PC-9 (cell line): Measurements from ENCODE around the gene WNT1. TPM values are rescaled to one million over a fixed set of nuclear protein-coding genes. Genes with fewer than 3 reads are reported as not detected.

Experiments
- BruUV-seq: library from RNA; stranded (reverse); fragments of 400-500 nt; replicated peaks from 2 replicates; lab custom pipeline; 2021; lab: Mats Ljungman, UMichigan
- CTCF ChIA-PET: fragments of 300-600 bp; sonication (Branson Sonifier 250); formaldehyde crosslinking; loops from one replicate; lab custom pipeline; 2022; ENCODE audit warnings: antibody characterized with exemption; lab: Charles Lee
- POLR2A ChIA-PET: fragments of 300-600 bp; sonication (Branson Sonifier 250); formaldehyde crosslinking; loops from one replicate; lab custom pipeline; 2022; ENCODE audit warnings: antibody characterized with exemption; ENCODE audit not compliant: unreplicated experiment; lab: Charles Lee
- DNase-seq, 2 experiments: peaks; one replicate each; pipeline versions ENCODE4 v3.0.0 to v3.0.0-alpha.2; 2015 to 2022; ENCODE audit warnings: mixed read lengths in 1 of 2
- H2AFZ ChIP-seq: fragments of 200-600 bp; sonication (generic); 2 replicates; pipeline ENCODE4 v1.8.1; 2017; ENCODE audit warnings: antibody characterized with exemption
- H3F3A ChIP-seq: fragments of 200-600 bp; sonication (generic); 2 replicates; pipeline ENCODE4 v1.8.1; 2017; ENCODE audit warnings: antibody characterized with exemption, mild to moderate bottlenecking, low read depth; ENCODE audit not compliant: insufficient read depth
- H3K27ac ChIP-seq: fragments of 200-600 bp; sonication (generic); 2 replicates; pipeline ENCODE4 v1.6.1; 2016; ENCODE audit warnings: mixed run types
- H3K27me3 ChIP-seq: fragments of 200-600 bp; sonication (generic); 2 replicates; pipeline ENCODE4 v1.6.1; 2016; ENCODE audit warnings: low read depth, mixed run types; ENCODE audit not compliant: insufficient read depth
- H3K36me3 ChIP-seq: fragments of 200-600 bp; sonication (generic); 2 replicates; pipeline ENCODE4 v1.6.1; 2016; ENCODE audit warnings: low read depth, mixed run types
- H3K4me1 ChIP-seq: fragments of 200-600 bp; sonication (generic); replicated peaks from 2 replicates; pipeline ENCODE4 v1.6.1; 2016; ENCODE audit warnings: mixed run types; ENCODE audit not compliant: insufficient read depth
- H3K4me2 ChIP-seq: fragments of 200-600 bp; sonication (generic); 2 replicates; pipeline ENCODE4 v1.6.1; 2017; ENCODE audit warnings: mixed run types
- H3K4me3 ChIP-seq: fragments of 200-600 bp; sonication (generic); 2 replicates; pipeline ENCODE4 v1.6.1; 2016; ENCODE audit warnings: mixed run types
- H3K79me2 ChIP-seq: fragments of 200-600 bp; sonication (generic); 2 replicates; pipeline ENCODE4 v1.6.1; 2017; ENCODE audit warnings: low read depth, mixed run types
- H3K9me2 ChIP-seq: fragments of 200-600 bp; sonication (generic); 2 replicates; pipeline ENCODE4 v1.8.1; 2017; ENCODE audit warnings: mild to moderate bottlenecking; ENCODE audit not compliant: insufficient read depth
- H3K9me3 ChIP-seq: fragments of 200-600 bp; sonication (generic); 2 replicates; pipeline ENCODE4 v1.8.1; 2016; ENCODE audit warnings: low read depth; ENCODE audit not compliant: insufficient read depth
- H4K20me1 ChIP-seq: fragments of 200-600 bp; sonication (generic); 2 replicates; pipeline ENCODE4 v1.8.1; 2017; ENCODE audit not compliant: insufficient read depth
- CTCF ChIP-seq: fragments of 200-600 bp; sonication (generic); conservative IDR thresholded peaks from 2 replicates; pipeline ENCODE4 v1.6.1; 2017; ENCODE audit warnings: mixed run types, antibody characterized with exemption, mild to moderate bottlenecking, moderate library complexity
- EZH2 ChIP-seq: fragments of 200-600 bp; sonication (generic); IDR thresholded peaks from 2 replicates; pipeline ENCODE4 v1.8.0; 2017; ENCODE audit warnings: antibody characterized with exemption, low read depth
- intact Hi-C: fragments of 100-400 bp; cut with micrococcal nuclease; formaldehyde crosslinking; loops from one replicate; pipeline ENCODE4 v1.10.0; 2022; ENCODE audit not compliant: unreplicated experiment
- total RNA-seq: library from RNA; stranded (reverse); gene quantifications from 2 replicates; pipeline ENCODE4 v1.2.3, GENCODE V29; 2021

WNT1 gene
- total RNA-seq, 1 experiment from 2014 or later: not detected

GRCh38 chr12:48972213-48972951, 5.7 kb upstream of the WNT1 start:
- no TSS peak for BruUV-seq
- H4K20me1 ChIP-seq: no peaks in the 10 kb centered on the region; the same call in 1 of the 2 replicates
- DNase-seq: peak in 1 of 2 experiments; percentile 38
- no peaks in the 10 kb centered on the region for H3K9me2 ChIP-seq
- no peak overlapping the region for H2AFZ ChIP-seq
- H3K79me2 ChIP-seq: no peaks in the 10 kb centered on the region
- ChIA-PET POLR2A (interaction anchor here (0.6 kb wide), 1 partner anchor 19 kb away, joined by 9 read pairs; no protein-coding TSS in a partner anchor), CTCF (no interaction called here)
- H3K4me2 ChIP-seq: peak overlapping the region; percentile 93; the same call in 1 of the 2 replicates
- no peaks in the 10 kb centered on the region for H3F3A ChIP-seq
- no peaks in the 10 kb centered on the region for H3K36me3 ChIP-seq
- no peaks in the 10 kb centered on the region for H3K9me3 ChIP-seq
- no peak overlapping the region for H3K27ac ChIP-seq
- peaks cover 8% of the 10 kb centered on the region; the same call in 1 of the 2 replicates for H3K4me1 ChIP-seq
- intact Hi-C loops: no loop called here
- TF ChIP-seq CTCF (no peak), EZH2 (no peak)
- H3K27me3 ChIP-seq: peaks cover 17% of the 10 kb centered on the region; the same call in 1 of the 2 replicates
- no peak overlapping the region for H3K4me3 ChIP-seq

- H3F3A ChIP-seq: no peaks in the 10 kb centered on the region
- H3K36me3 ChIP-seq: no peaks in the 10 kb centered on the region
- no peaks in the 10 kb centered on the region; the same call in 1 of the 2 replicates for H4K20me1 ChIP-seq
- peaks cover 8% of the 10 kb centered on the region; the same call in 1 of the 2 replicates for H3K4me1 ChIP-seq
- H3K9me2 ChIP-seq: no peaks in the 10 kb centered on the region
- peaks cover 17% of the 10 kb centered on the region; the same call in 1 of the 2 replicates for H3K27me3 ChIP-seq
- no peak overlapping the region for H3K4me3 ChIP-seq
- ChIA-PET CTCF (interaction anchor here (0.6 to 0.7 kb wide), 2 partner anchors 24 to 1024 kb away, joined by 3 to 4 read pairs; no protein-coding TSS in a partner anchor), POLR2A (no interaction called here)
- no peaks in the 10 kb centered on the region for H3K79me2 ChIP-seq
- H3K9me3 ChIP-seq: no peaks in the 10 kb centered on the region
- no TSS peak for BruUV-seq
- intact Hi-C loops: no loop called here
- H2AFZ ChIP-seq: no peak overlapping the region
- no peak for DNase-seq
- no peak overlapping the region for H3K27ac ChIP-seq
- no peak overlapping the region for H3K4me2 ChIP-seq
- no peak for TF ChIP-seq EZH2
- no peak for TF ChIP-seq CTCF
Measured at GRCh38 chr12:48972952-48973483, 5.1 kb upstream of the WNT1 start.

- no peak for DNase-seq
- no peaks in the 10 kb centered on the region for H3K79me2 ChIP-seq
- BruUV-seq: no TSS peak
- H3K9me2 ChIP-seq: no peaks in the 10 kb centered on the region
- H3K4me3 ChIP-seq: no peak overlapping the region
- peaks cover 20% of the 10 kb centered on the region for H3K27me3 ChIP-seq
- H3K4me2 ChIP-seq: no peak overlapping the region
- no peaks in the 10 kb centered on the region for H3F3A ChIP-seq
- ChIA-PET CTCF (interaction anchor here (0.6 to 0.7 kb wide), 2 partner anchors 23 to 1024 kb away, joined by 3 to 4 read pairs; no protein-coding TSS in a partner anchor), POLR2A (no interaction called here)
- no peaks in the 10 kb centered on the region for H3K36me3 ChIP-seq
- H3K4me1 ChIP-seq: peaks cover 8% of the 10 kb centered on the region; the same call in 1 of the 2 replicates
- TF ChIP-seq CTCF (no peak), EZH2 (no peak)
- no peaks in the 10 kb centered on the region; the same call in 1 of the 2 replicates for H4K20me1 ChIP-seq
- no peak overlapping the region for H3K27ac ChIP-seq
- intact Hi-C loops: no loop called here
- H2AFZ ChIP-seq: no peak overlapping the region
- H3K9me3 ChIP-seq: no peaks in the 10 kb centered on the region
Measured at GRCh38 chr12:48973531-48973930, 4.6 kb upstream of the WNT1 start.
